MM.1S (cell line): ENCODE data around the gene TMEM239.

Experiments used
- DNase-seq: peaks from one replicate; pipeline ENCODE4 v3.0.0-alpha.2; 2015
- H2AFZ ChIP-seq: fragments of 300-600 bp; sonication (generic); 2 replicates; pipeline ENCODE4 v1.6.0; 2016; ENCODE audit warnings: antibody characterized with exemption, low read length
- H3F3A ChIP-seq: fragments of 300-600 bp; sonication (generic); 2 replicates; pipeline ENCODE4 v1.6.1; 2016; ENCODE audit warnings: mild to moderate bottlenecking, antibody characterized with exemption, low read length, moderate library complexity, mixed read lengths; ENCODE audit not compliant: insufficient read depth
- H3K27ac ChIP-seq: fragments of 300-600 bp; sonication (generic); 2 replicates; pipeline ENCODE4 v1.5.1; 2016; ENCODE audit warnings: mild to moderate bottlenecking, low read length
- H3K27me3 ChIP-seq: fragments of 300-600 bp; sonication (generic); replicated peaks from 2 replicates; pipeline ENCODE4 v1.6.0; 2016; ENCODE audit warnings: low read length; ENCODE audit not compliant: insufficient read depth
- H3K36me3 ChIP-seq: fragments of 300-600 bp; sonication (generic); replicated peaks from 2 replicates; pipeline ENCODE4 v1.6.1; 2016; ENCODE audit warnings: mild to moderate bottlenecking, low read length, mixed read lengths; ENCODE audit not compliant: insufficient read depth
- H3K4me1 ChIP-seq: fragments of 300-600 bp; sonication (generic); 2 replicates; pipeline ENCODE4 v1.6.1; 2016; ENCODE audit warnings: low read length, mixed read lengths
- H3K4me2 ChIP-seq: fragments of 300-600 bp; sonication (generic); 2 replicates; pipeline ENCODE4 v1.6.0; 2016; ENCODE audit warnings: low read depth, low read length
- H3K4me3 ChIP-seq: fragments of 300-600 bp; sonication (generic); 2 replicates; pipeline ENCODE4 v1.5.1; 2016; ENCODE audit warnings: low read length, mixed read lengths
- H3K79me2 ChIP-seq: fragments of 300-600 bp; sonication (generic); 2 replicates; pipeline ENCODE4 v1.6.1; 2016; ENCODE audit warnings: mixed run types, low read length, mixed read lengths
- H3K9ac ChIP-seq: fragments of 300-600 bp; sonication (generic); 2 replicates; pipeline ENCODE4 v1.6.1; 2016; ENCODE audit warnings: low read length, mixed read lengths
- H3K9me2 ChIP-seq: fragments of 300-600 bp; sonication (generic); replicated peaks from 2 replicates; pipeline ENCODE4 v1.6.1; 2016; ENCODE audit warnings: mild to moderate bottlenecking, low read length, mixed read lengths; ENCODE audit not compliant: insufficient read depth
- H3K9me3 ChIP-seq: fragments of 300-600 bp; sonication (generic); replicated peaks from 2 replicates; pipeline ENCODE4 v1.6.1; 2016; ENCODE audit warnings: mild to moderate bottlenecking, low read length, mixed read lengths; ENCODE audit not compliant: insufficient read depth
- H4K20me1 ChIP-seq: fragments of 300-600 bp; sonication (generic); 2 replicates; pipeline ENCODE4 v1.6.1; 2016; ENCODE audit warnings: mild to moderate bottlenecking, low read length, moderate library complexity, mixed read lengths; ENCODE audit not compliant: insufficient read depth
- CTCF ChIP-seq: fragments of 300-600 bp; sonication (generic); IDR thresholded peaks from 2 replicates; pipeline ENCODE4 v1.5.1; 2016; ENCODE audit warnings: antibody characterized with exemption, low read length, mixed read lengths
- EZH2 ChIP-seq: fragments of 300-600 bp; sonication (generic); optimal IDR thresholded peaks from 2 replicates; pipeline ENCODE3; 2017; ENCODE audit warnings: low read depth, mild to moderate bottlenecking, antibody characterized with exemption, low read length, mixed read lengths
- EZH2phosphoT487 ChIP-seq: fragments of 300-600 bp; sonication (generic); IDR thresholded peaks from 2 replicates; pipeline ENCODE4 v1.6.1; 2018; ENCODE audit warnings: antibody characterized with exemption, low read length

Gene TMEM239

GRCh38 chr20:2798095-2798805 is 17.9 kb upstream of the TMEM239 start:
- no peaks in the 10 kb centered on the region for H3K36me3 ChIP-seq
- H2AFZ ChIP-seq = no peak overlapping the region
- no peak overlapping the region for H3K9ac ChIP-seq
- no peak overlapping the region for H3K4me3 ChIP-seq
- H3K79me2 ChIP-seq = no peaks in the 10 kb centered on the region
- no peaks in the 10 kb centered on the region for H3F3A ChIP-seq
- no peaks in the 10 kb centered on the region for H3K9me2 ChIP-seq
- no peak for DNase-seq
- H3K9me3 ChIP-seq = no peaks in the 10 kb centered on the region
- no peak overlapping the region for H3K27ac ChIP-seq
- H3K4me2 ChIP-seq = no peak overlapping the region
- H3K4me1 ChIP-seq = no peaks in the 10 kb centered on the region
- TF ChIP-seq CTCF (no peak), EZH2 (no peak), EZH2phosphoT487 (no peak)
- peaks cover 85% of the 10 kb centered on the region for H3K27me3 ChIP-seq
- no peaks in the 10 kb centered on the region for H4K20me1 ChIP-seq

- Histone ChIP-seq H3K9me2 (no peaks in the 10 kb centered on the region), H2AFZ (no peak overlapping the region), H3K9me3 (no peaks in the 10 kb centered on the region), H3K36me3 (no peaks in the 10 kb centered on the region), H3K4me2 (no peak overlapping the region), H3F3A (no peaks in the 10 kb centered on the region), H3K79me2 (no peaks in the 10 kb centered on the region), H4K20me1 (no peaks in the 10 kb centered on the region), H3K27ac (no peak overlapping the region), H3K4me3 (no peak overlapping the region), H3K4me1 (no peaks in the 10 kb centered on the region), H3K27me3 (peaks cover 90% of the 10 kb centered on the region), H3K9ac (no peak overlapping the region)
- TF ChIP-seq CTCF = no peak
- no peak for TF ChIP-seq EZH2phosphoT487
- no peak for TF ChIP-seq EZH2
- no peak for DNase-seq
These were observed 17.4 kb upstream of the TMEM239 start for GRCh38 chr20:2798814-2799213.

GRCh38 chr20:2799271-2799670 is 16.9 kb upstream of the TMEM239 start:
- no peak overlapping the region for H3K27ac ChIP-seq

More at GRCh38 chr20:2799271-2799670, 16.9 kb upstream of the TMEM239 start:
- no peaks in the 10 kb centered on the region for H3K9me2 ChIP-seq
- no peaks in the 10 kb centered on the region for H3K4me1 ChIP-seq
- H3F3A ChIP-seq = no peaks in the 10 kb centered on the region
- H3K36me3 ChIP-seq = no peaks in the 10 kb centered on the region
- H3K27me3 ChIP-seq = peaks cover 94% of the 10 kb centered on the region
- TF ChIP-seq EZH2phosphoT487 = no peak
- no peak for TF ChIP-seq EZH2
- TF ChIP-seq CTCF = no peak
- no peak for DNase-seq
- no peak overlapping the region for H3K4me2 ChIP-seq
- H3K4me3 ChIP-seq = no peak overlapping the region
- no peak overlapping the region for H3K9ac ChIP-seq
- H3K9me3 ChIP-seq = no peaks in the 10 kb centered on the region
- no peaks in the 10 kb centered on the region for H4K20me1 ChIP-seq
- H3K79me2 ChIP-seq = no peaks in the 10 kb centered on the region
- no peak overlapping the region for H2AFZ ChIP-seq
